GM04503 (cell line): Measurements from ENCODE around the gene RPL13.

Source experiments
- DNase-seq: peaks from one replicate; pipeline ENCODE4 v3.0.0-alpha.2; 2012; ENCODE audit warnings: low read depth

RPL13 gene

GRCh38 chr16:89599451-89599858 lies 39.0 kb downstream of the RPL13 start:
- no peak for DNase-seq

- DNase-seq, result no peak
Measured at GRCh38 chr16:89599902-89600301, 39.4 kb downstream of the RPL13 start.

GRCh38 chr16:89600427-89600826 lies 39.9 kb downstream of the RPL13 start:
- no peak for DNase-seq

- no peak for DNase-seq
Measured at GRCh38 chr16:89600956-89601355, 40.5 kb downstream of the RPL13 start.

- no peak for DNase-seq
Measured at GRCh38 chr16:89601906-89602272, 41.4 kb downstream of the RPL13 start.

GRCh38 chr16:89602273-89602951 lies 41.9 kb downstream of the RPL13 start:
- no peak for DNase-seq

GRCh38 chr16:89602952-89603590 lies 42.6 kb downstream of the RPL13 start:
- no peak for DNase-seq

GRCh38 chr16:89604764-89605163 lies 44.3 kb downstream of the RPL13 start:
- DNase-seq, result no peak

- DNase-seq, result no peak
Measured at GRCh38 chr16:89605186-89605970, 44.9 kb downstream of the RPL13 start.

- no peak for DNase-seq
Measured at GRCh38 chr16:89606006-89606405, 45.5 kb downstream of the RPL13 start.

GRCh38 chr16:89607453-89607852 lies 47.0 kb downstream of the RPL13 start:
- no peak for DNase-seq

- no peak for DNase-seq
Measured at GRCh38 chr16:89607937-89608740, 47.7 kb downstream of the RPL13 start.

GRCh38 chr16:89610108-89610453 lies 49.6 kb downstream of the RPL13 start:
- DNase-seq, result no peak

GRCh38 chr16:89612415-89613166 lies 52.1 kb downstream of the RPL13 start:
- DNase-seq, result no peak

- DNase-seq, result no peak
Measured at GRCh38 chr16:89613231-89613953, 52.9 kb downstream of the RPL13 start, which contains the start of gene DPEP1. TSS of gene DPEP1 (plus strand) at chr16:89613642. CDS start at chr16:89630411, 16,769 bp downstream.

- DNase-seq, result no peak
Measured at GRCh38 chr16:89613954-89614459, 53.5 kb downstream of the RPL13 start.
